HG03159 (cell line): Measurements from ENCODE around the gene GNG4.
"Not testable (repeated sequence)": the region's sequence is repeated elsewhere in the genome, so short reads cannot be mapped to it uniquely, and the experiment has no call there.

ENCODE experiments used
- ATAC-seq: cut with Tn5 transposase; IDR thresholded peaks from one replicate; pipeline ENCODE4 v1.9.1; 2021; ENCODE audit warnings: mild to moderate bottlenecking, moderate library complexity; ENCODE audit not compliant: unreplicated experiment

GNG4 gene

GRCh38 chr1:235628316-235629005, 21.1 kb downstream of the GNG4 start:
- ATAC-seq: no peak

- no peak for ATAC-seq
Measured at GRCh38 chr1:235625831-235626230, 23.8 kb downstream of the GNG4 start.

GRCh38 chr1:235625340-235625739, 24.2 kb downstream of the GNG4 start:
- no peak for ATAC-seq

- ATAC-seq: no peak
Measured at GRCh38 chr1:235624721-235625333, 24.8 kb downstream of the GNG4 start.

- no peak for ATAC-seq
Measured at GRCh38 chr1:235622936-235623779, 26.4 kb downstream of the GNG4 start.

GRCh38 chr1:235619149-235619548, 30.4 kb downstream of the GNG4 start:
- ATAC-seq: not testable (repeated sequence)

GRCh38 chr1:235617808-235618207, 31.8 kb downstream of the GNG4 start:
- ATAC-seq: no peak

- ATAC-seq: no peak
Measured at GRCh38 chr1:235617140-235617539, 32.4 kb downstream of the GNG4 start.

- ATAC-seq: no peak
Measured at GRCh38 chr1:235614442-235614954, 35.1 kb downstream of the GNG4 start.

GRCh38 chr1:235613602-235614001, 36.0 kb downstream of the GNG4 start:
- ATAC-seq: no peak

- no peak for ATAC-seq
Measured at GRCh38 chr1:235612761-235613160, 36.8 kb downstream of the GNG4 start.

GRCh38 chr1:235610157-235610556, 39.4 kb downstream of the GNG4 start:
- ATAC-seq: no peak

GRCh38 chr1:235608278-235608677, 41.3 kb downstream of the GNG4 start:
- no peak for ATAC-seq

- no peak for ATAC-seq
Measured at GRCh38 chr1:235607284-235607683, 42.3 kb downstream of the GNG4 start.

- ATAC-seq: no peak
Measured at GRCh38 chr1:235601104-235601503, 48.5 kb downstream of the GNG4 start.

GRCh38 chr1:235599536-235599935, 50.0 kb downstream of the GNG4 start:
- ATAC-seq: no peak

- no peak for ATAC-seq
Measured at GRCh38 chr1:235597867-235598553, 51.6 kb downstream of the GNG4 start.

- ATAC-seq: no peak
Measured at GRCh38 chr1:235595079-235595478, 54.5 kb downstream of the GNG4 start.

- not testable (repeated sequence) for ATAC-seq
Measured at GRCh38 chr1:235594281-235594895, 55.2 kb downstream of the GNG4 start.

- ATAC-seq: no peak
Measured at GRCh38 chr1:235588916-235589515, 60.6 kb downstream of the GNG4 start.
